GM12878 (cell line): ENCODE measurements around the gene CENPO. TPM values are rescaled to one million over a fixed set of nuclear protein-coding genes. Genes with fewer than 3 reads are reported as not detected.
A peak's percentile ranks its signal among the peaks of the same experiment; 100 is the strongest.

Source experiments
- ATAC-seq: fragments of 200-7000 bp; cut with Tn5 transposase; 3 replicates; pipeline ENCODE4 v1.9.1; 2020; ENCODE audit warnings: mild to moderate bottlenecking, moderate library complexity
- BruUV-seq: library from RNA; stranded (reverse); fragments of 400-500 nt; replicated peaks from 2 replicates; lab custom pipeline; 2021; lab: Mats Ljungman, UMichigan
- CTCF ChIA-PET: fragments of 300-600 bp; sonication (Branson Sonifier 250); formaldehyde crosslinking; extraction: SDS; loops from one replicate; lab custom pipeline; 2021; ENCODE audit warnings: inconsistent platforms; lab: Yijun Ruan, JAX
- POLR2A ChIA-PET: fragments of 350-600 bp; formaldehyde crosslinking; extraction: SDS; loops from one replicate; lab custom pipeline; 2021; ENCODE audit warnings: inconsistent platforms; lab: Charles Lee
- RAD21 ChIA-PET: fragments of 300-600 bp; sonication (Branson Sonifier 250); formaldehyde crosslinking; loops from one replicate; lab custom pipeline; 2023; ENCODE audit warnings: antibody characterized with exemption; ENCODE audit not compliant: unreplicated experiment; lab: Charles Lee
- SMC1A ChIA-PET: fragments of 300-600 bp; sonication (Branson Sonifier 250); formaldehyde crosslinking; loops from one replicate; lab custom pipeline; 2023; ENCODE audit not compliant: unreplicated experiment, uncharacterized antibody; lab: Charles Lee
- DNase-seq: peaks from one replicate; pipeline ENCODE4 v3.0.0-alpha.2; 2011; ENCODE audit warnings: low read depth, low spot score
- FAIRE-seq: peaks from 3 replicates; lab custom pipeline; 2011; peaks lifted over from hg19 to GRCh38; lab: Jason Lieb, UNC
- H2AFZ ChIP-seq: 2 replicates; pipeline ENCODE4 v1.6.0; 2011; ENCODE audit warnings: low read depth, low read length, control low read depth; ENCODE audit not compliant: control insufficient read depth
- H3K27ac ChIP-seq: 2 replicates; pipeline ENCODE4 v1.5.1; 2011; ENCODE audit warnings: control low read depth; ENCODE audit not compliant: control insufficient read depth, insufficient read depth
- H3K27me3 ChIP-seq, 2 experiments: replicated peaks in 1 of 2; 2 replicates each; pipeline versions ENCODE4 v1.6.0 to v1.6.1; 2011; ENCODE audit warnings: low read length in 1 of 2; ENCODE audit not compliant: control insufficient read depth in 2 of 2, insufficient read depth in 2 of 2
- H3K36me3 ChIP-seq, 2 experiments: 2 replicates each; pipeline ENCODE4 v1.5.1; 2011; ENCODE audit warnings: low read length in 1 of 2; ENCODE audit not compliant: control insufficient read depth in 2 of 2, insufficient read depth in 2 of 2
- H3K4me1 ChIP-seq: 2 replicates; pipeline ENCODE4 v1.6.1; 2011; ENCODE audit warnings: mild to moderate bottlenecking, low read length, moderate library complexity, mixed read lengths; ENCODE audit not compliant: control insufficient read depth, insufficient read depth
- H3K4me2 ChIP-seq: 2 replicates; pipeline ENCODE4 v1.6.0; 2011; ENCODE audit warnings: control low read depth; ENCODE audit not compliant: control insufficient read depth, insufficient read depth
- H3K4me3 ChIP-seq: fragments of 200-600 bp; sonication (generic); 2 replicates; pipeline ENCODE4 v1.5.1; 2016
- H3K79me2 ChIP-seq: 2 replicates; pipeline ENCODE4 v1.6.0; 2011; ENCODE audit warnings: low read length; ENCODE audit not compliant: control insufficient read depth, insufficient read depth
- H3K9ac ChIP-seq: 2 replicates; pipeline ENCODE4 v1.8.0; 2011; ENCODE audit warnings: low read length, control low read depth, mixed read lengths; ENCODE audit not compliant: control insufficient read depth, insufficient read depth
- H3K9me3 ChIP-seq: replicated peaks from 3 replicates; pipeline ENCODE4 v1.5.1; 2011; ENCODE audit warnings: mild to moderate bottlenecking, low read length; ENCODE audit not compliant: control insufficient read depth, insufficient read depth
- H4K20me1 ChIP-seq: 2 replicates; pipeline ENCODE4 v1.6.0; 2011; ENCODE audit not compliant: control insufficient read depth, insufficient read depth
- ATF3 ChIP-seq: IDR thresholded peaks from 2 replicates; pipeline ENCODE4 v1.6.1; 2011; ENCODE audit warnings: low read depth, mild to moderate bottlenecking, low read length, moderate library complexity, borderline replicate concordance; ENCODE audit errors: extremely low read depth
- BMI1 ChIP-seq: fragments of 450-650 bp; IDR thresholded peaks from 2 replicates; pipeline ENCODE4 v1.6.1; 2016; ENCODE audit warnings: mild to moderate bottlenecking, moderate library complexity, borderline replicate concordance
- CREM ChIP-seq: IDR thresholded peaks from 2 replicates; pipeline ENCODE4 v1.6.1; 2014; ENCODE audit warnings: antibody characterized with exemption, low read depth
- HDAC2 ChIP-seq: fragments of 200-600 bp; sonication (generic); IDR thresholded peaks from 2 replicates; pipeline ENCODE4 v1.6.1; 2017
- KLF5 ChIP-seq: fragments of 450-650 bp; IDR thresholded peaks from 2 replicates; pipeline ENCODE4 v1.6.1; 2014; ENCODE audit warnings: mild to moderate bottlenecking; ENCODE audit not compliant: partially characterized antibody
- POLR2A ChIP-seq: IDR thresholded peaks from 2 replicates; pipeline ENCODE4 v1.6.1; 2011; ENCODE audit warnings: low read depth, mild to moderate bottlenecking, low read length
- RAD21 ChIP-seq: IDR thresholded peaks from 2 replicates; pipeline ENCODE4 v1.6.1; 2011; ENCODE audit warnings: mild to moderate bottlenecking, low read depth, low read length, moderate library complexity; ENCODE audit not compliant: insufficient read depth
- USF1 ChIP-seq: IDR thresholded peaks from 2 replicates; pipeline ENCODE4 v1.6.1; 2011; ENCODE audit warnings: borderline replicate concordance, low read depth, mild to moderate bottlenecking, moderate library complexity, mixed read lengths, low read length; ENCODE audit not compliant: insufficient read depth; ENCODE audit errors: extremely low read length
- USF2 ChIP-seq: IDR thresholded peaks from 2 replicates; pipeline ENCODE4 v1.6.1; 2011; ENCODE audit warnings: low read depth, low read length, improper control_type of control experiment, borderline replicate concordance
- ZBTB4 ChIP-seq: fragments of 450-650 bp; formaldehyde crosslinking; IDR thresholded peaks from 2 replicates; pipeline ENCODE4 v1.4.0; 2022; ENCODE audit warnings: mild to moderate bottlenecking, moderate library complexity
- WGBS: methylation state at CpG from one replicate; pipeline ENCODE4 v1.1.6; 2016; ENCODE audit warnings: low lambda C conversion rate; ENCODE audit not compliant: insufficient replicate concordance, insufficient coverage; ENCODE audit errors: missing lambda C conversion rate; 5-methylcytosine and 5-hydroxymethylcytosine counted together
- in situ Hi-C: fragments of 300-500 bp; cut with MboI; formaldehyde crosslinking; loops from 9 replicates; pipeline ENCODE4 v1.14.3; 2018; ENCODE audit warnings: mixed read lengths
- intact Hi-C: fragments of 100-400 bp; cut with micrococcal nuclease; formaldehyde crosslinking; loops from one replicate; pipeline ENCODE4 v1.14.2; 2022; ENCODE audit not compliant: unreplicated experiment
- polyA plus RNA-seq, 11 experiments: library from polyadenylated mRNA; depleted of rRNA in 4 of 11; unstranded in 6 of 11; stranded (reverse) in 5 of 11; fragments of >200 nt; fragmentation: Nextera tagmentation in 4 of 11; fragmentation: Illumina TruSeq in 1 of 11; extraction: Ambion mirVana in 4 of 11; extraction: Trizol in 1 of 11; gene quantifications; 1 replicate in 1 of 11; 2 replicates in 10 of 11; pipeline versions ENCODE4 v1.2.1 to v1.2.3, GENCODE V29; 2011 to 2016; ENCODE audit warnings: inconsistent platforms in 2 of 11, missing spikeins in 2 of 11, low read depth in 1 of 11
- total RNA-seq, 4 experiments: library from RNA; depleted of rRNA in 3 of 4; stranded (reverse); fragments of >200 nt in 3 of 4; fragmentation: Illumina TruSeq in 1 of 4; extraction: Trizol in 1 of 4; gene quantifications; 2 replicates each; pipeline versions ENCODE4 v1.2.1 to v1.2.3, GENCODE V29; 2013 to 2021

Gene CENPO
- total and polyA plus RNA-seq, 10 of the 15 experiments (the other 5 are each of a cell fraction or from before 2014, with no cell fraction given): 18.7 to 37.0 (median 31.4) TPM

- BruUV-seq: no TSS peak
- no peak overlapping the region for H3K27ac ChIP-seq
- in situ Hi-C loops (no loop called here), intact Hi-C loops (no loop called here)
- no peak for ATAC-seq
- H3K4me2 ChIP-seq: no peak overlapping the region
- H3K36me3 ChIP-seq: peaks cover 0 to 1% of the 10 kb centered on the region in 2 experiments; a peak in 3 of 4 replicates
- ChIA-PET SMC1A (no interaction called here), RAD21 (interaction anchor here (1.1 to 1.6 kb wide), 3 partner anchors 218 to 422 kb away, joined by 3 to 5 read pairs (median 4); no protein-coding TSS in a partner anchor), POLR2A (no interaction called here), CTCF (interaction anchor here (1.7 to 6.7 kb wide), 2 partner anchors 421 to 422 kb away, joined by 6 to 124 read pairs; no protein-coding TSS in a partner anchor)
- DNase-seq: no peak
- no peaks in the 10 kb centered on the region for H3K79me2 ChIP-seq
- H4K20me1 ChIP-seq: no peaks in the 10 kb centered on the region; the same call in 1 of the 2 replicates
- TF ChIP-seq RAD21: no peak
- no peak for TF ChIP-seq CREM
- TF ChIP-seq POLR2A: 0 out of 2 replicates have a peak, but pooled peaks have one; percentile 21
- no peak for TF ChIP-seq BMI1
- TF ChIP-seq KLF5: no peak
- H3K4me1 ChIP-seq: no peaks in the 10 kb centered on the region; the same call in 1 of the 2 replicates
- no peak for FAIRE-seq
- H3K9me3 ChIP-seq: no peaks in the 10 kb centered on the region
- no peak overlapping the region for H3K9ac ChIP-seq
- H2AFZ ChIP-seq: no peak overlapping the region
- H3K27me3 ChIP-seq: no peaks in the 10 kb centered on the region
- no peak overlapping the region for H3K4me3 ChIP-seq
- WGBS: 83% methylated on average over 13 of the region's 18 CpGs
Observed at GRCh38 chr2:24831221-24832072, 38.2 kb downstream of the CENPO start.

- 98% methylated on average over 5 of the region's 14 CpGs for WGBS
- ChIA-PET SMC1A (no interaction called here), CTCF (interaction anchor here (1.7 kb wide), 1 partner anchor 421 kb away, joined by 6 read pairs; no protein-coding TSS in a partner anchor), RAD21 (no interaction called here), POLR2A (no interaction called here)
- DNase-seq: no peak
- Histone ChIP-seq H3K4me2 (no peak overlapping the region), H2AFZ (no peak overlapping the region), H3K4me1 (no peaks in the 10 kb centered on the region), H3K9ac (no peak overlapping the region), H4K20me1 (no peaks in the 10 kb centered on the region; the same call in 1 of the 2 replicates), H3K36me3 (peaks cover 3 to 4% of the 10 kb centered on the region in 2 experiments; a peak in 3 of 4 replicates), H3K79me2 (no peaks in the 10 kb centered on the region), H3K27me3 (no peaks in the 10 kb centered on the region), H3K9me3 (no peaks in the 10 kb centered on the region), H3K27ac (no peak overlapping the region), H3K4me3 (no peak overlapping the region)
- no peak for FAIRE-seq
- in situ Hi-C loops: no loop called here
- no peak for ATAC-seq
- intact Hi-C loops: no loop called here
- no TSS peak for BruUV-seq
- TF ChIP-seq USF2: no peak
- TF ChIP-seq ZBTB4 (CRISPR knock-in tag): no peak
- no peak for TF ChIP-seq ATF3
- no peak for TF ChIP-seq USF1
- no peak for TF ChIP-seq HDAC2
Observed at GRCh38 chr2:24832073-24832461, 38.8 kb downstream of the CENPO start.
